HCT116 (cell line): ENCODE results near the gene NCAPD2.

ENCODE experiments used
- CEBPB ChIP-seq: IDR thresholded peaks from 2 replicates; pipeline ENCODE4 v1.6.1; 2012; ENCODE audit warnings: low read depth
- CTCF ChIP-seq, 3 experiments: fragments of 200-600 bp in 1 of 3; sonication (generic) in 1 of 3; IDR thresholded peaks in 2 of 3; conservative IDR thresholded peaks in 1 of 3; 2 replicates each; pipeline ENCODE4 v1.5.1; 2012 to 2017; ENCODE audit warnings: low read depth in 2 of 3, low read length in 2 of 3, antibody characterized with exemption in 1 of 3, borderline replicate concordance in 1 of 3, control low read depth in 1 of 3, mild to moderate bottlenecking in 1 of 3, mixed read lengths in 1 of 3, mixed run types in 1 of 3, moderate library complexity in 1 of 3; ENCODE audit not compliant: insufficient read depth in 1 of 3
- EZH2 ChIP-seq: fragments of 200-600 bp; sonication (generic); IDR thresholded peaks from 2 replicates; pipeline ENCODE4 v1.6.1; 2017; ENCODE audit warnings: antibody characterized with exemption, mixed run types
- EZH2phosphoT487 ChIP-seq: fragments of 200-600 bp; IDR thresholded peaks from 2 replicates; pipeline ENCODE4 v1.6.1; 2018; ENCODE audit warnings: antibody characterized with exemption, borderline replicate concordance
- MAX ChIP-seq: IDR thresholded peaks from 2 replicates; pipeline ENCODE4 v1.6.1; 2012
- YY1 ChIP-seq: IDR thresholded peaks from 2 replicates; pipeline ENCODE4 v1.6.1; 2011; ENCODE audit warnings: low read length, low read depth, moderate library complexity, mild to moderate bottlenecking; ENCODE audit not compliant: insufficient replicate concordance; ENCODE audit errors: extremely low read depth

- TF ChIP-seq EZH2, result no peak
- TF ChIP-seq CTCF (IDR thresholded peaks at IDR 0.05 in 2 of 3, conservative IDR thresholded peaks at IDR 0.05 in 1 of 3; ENCODE audit: borderline replicate concordance in 1 of 3, insufficient read depth in 1 of 3, low read depth in 2 of 3, low read length in 2 of 3), result no peak
- no peak for TF ChIP-seq MAX
- TF ChIP-seq YY1, result no peak
- no peak for TF ChIP-seq CEBPB
- no peak for TF ChIP-seq EZH2phosphoT487
Measured at GRCh38 chr12:6551063-6551461, 57.2 kb downstream of the NCAPD2 start.
